AG04449 (cell line): Measurements from ENCODE around the gene WDR7.

ENCODE experiments used
- CTCF ChIA-PET: fragments of 350-600 bp; formaldehyde crosslinking; extraction: SDS; loops from one replicate; lab custom pipeline; 2021; ENCODE audit warnings: antibody characterized with exemption; lab: Yijun Ruan, JAX
- POLR2A ChIA-PET: fragments of 400-600, 350-600 bp; formaldehyde crosslinking; extraction: SDS; loops from one replicate; lab custom pipeline; 2020; ENCODE audit warnings: antibody characterized with exemption, inconsistent platforms; lab: Yijun Ruan, JAX
- DNase-seq: peaks from one replicate; pipeline ENCODE4 v3.0.0-alpha.2; 2010; ENCODE audit warnings: low read depth, low spot score
- H3K4me3 ChIP-seq: 2 replicates; pipeline ENCODE4 v1.5.1; 2011; ENCODE audit warnings: low read depth, mild to moderate bottlenecking, control low read depth, low read length
- CTCF ChIP-seq: IDR thresholded peaks from one replicate; pipeline ENCODE4 v1.5.1; 2011; ENCODE audit warnings: mild to moderate bottlenecking, moderate library complexity, low read length, control low read depth, inconsistent platforms; ENCODE audit not compliant: insufficient read depth; ENCODE audit errors: missing control alignments

WDR7 gene

GRCh38 chr18:56661360-56662062 is 10.4 kb downstream of the WDR7 start:
- no peak for DNase-seq
- no peak overlapping the region for H3K4me3 ChIP-seq
- POLR2A ChIA-PET, result no interaction called here
- TF ChIP-seq CTCF, result no peak
- CTCF ChIA-PET, result interaction anchor here (1.3 to 1.7 kb wide), 2 partner anchors 10 kb away, joined by 5 read pairs; partner anchors contain the start of gene WDR7

- no peak for DNase-seq
- ChIA-PET CTCF (interaction anchor here (1.7 kb wide), 1 partner anchor 10 kb away, joined by 5 read pairs; no protein-coding TSS in a partner anchor), POLR2A (no interaction called here)
- no peak overlapping the region for H3K4me3 ChIP-seq
- no peak for TF ChIP-seq CTCF
Observed at GRCh38 chr18:56662063-56662408, 10.9 kb downstream of the WDR7 start.

GRCh38 chr18:56662502-56662901 is 11.3 kb downstream of the WDR7 start:
- CTCF ChIA-PET, result interaction anchor here (1.7 kb wide), 1 partner anchor 11 kb away, joined by 5 read pairs; no protein-coding TSS in a partner anchor
- no peak overlapping the region for H3K4me3 ChIP-seq
- TF ChIP-seq CTCF, result no peak
- DNase-seq, result no peak
- POLR2A ChIA-PET, result no interaction called here

- CTCF ChIA-PET, result interaction anchor here (1.7 kb wide), 1 partner anchor 11 kb away, joined by 5 read pairs; no protein-coding TSS in a partner anchor
- POLR2A ChIA-PET, result no interaction called here
- no peak for TF ChIP-seq CTCF
Observed at GRCh38 chr18:56662902-56663301, 11.7 kb downstream of the WDR7 start.

GRCh38 chr18:56672391-56672790 is 21.2 kb downstream of the WDR7 start:
- ChIA-PET POLR2A (interaction anchor here (0.6 kb wide), 1 partner anchor 872 kb away, joined by 3 read pairs; no protein-coding TSS in a partner anchor), CTCF (interaction anchor here (0.6 kb wide), 1 partner anchor 14 kb away, joined by 3 read pairs; no protein-coding TSS in a partner anchor)
- no peak overlapping the region for H3K4me3 ChIP-seq
- no peak for TF ChIP-seq CTCF
- DNase-seq, result no peak

More at GRCh38 chr18:56662902-56663301, 11.7 kb downstream of the WDR7 start:
- no peak overlapping the region for H3K4me3 ChIP-seq
- DNase-seq, result no peak

- no peak for TF ChIP-seq CTCF
- POLR2A ChIA-PET, result no interaction called here
- DNase-seq, result no peak
- CTCF ChIA-PET, result no interaction called here
- no peak overlapping the region for H3K4me3 ChIP-seq
Observed at GRCh38 chr18:56672981-56673380, 21.8 kb downstream of the WDR7 start.
